B cell (primary cell): ENCODE measurements around the gene MLLT3. TPM values are rescaled to one million over a fixed set of nuclear protein-coding genes. Genes with fewer than 3 reads are reported as not detected.

Experiments used
- ATAC-seq: fragments of 200-7000 bp; cut with Tn5 transposase; one replicate; pipeline ENCODE4 v1.10.0; 2021; ENCODE audit warnings: low read depth, mild to moderate bottlenecking, moderate number of reproducible peaks, moderate library complexity
- CTCF ChIA-PET: fragments of 350-600 bp; sonication (Branson Sonifier 250); formaldehyde crosslinking; loops from one replicate; lab custom pipeline; 2021; ENCODE audit warnings: antibody characterized with exemption, inconsistent platforms; lab: Charles Lee
- POLR2A ChIA-PET: fragments of 350-600 bp; sonication (Branson Sonifier 250); formaldehyde crosslinking; loops from one replicate; lab custom pipeline; 2021; ENCODE audit warnings: antibody characterized with exemption; lab: Charles Lee
- DNase-seq: peaks from one replicate; pipeline ENCODE4 v3.0.0; 2013
- H2AFZ ChIP-seq: 2 replicates; pipeline ENCODE4 v1.6.1; 2012; ENCODE audit warnings: mild to moderate bottlenecking, low read depth, low read length; ENCODE audit not compliant: insufficient read depth, poor library complexity, severe bottlenecking
- H3K27ac ChIP-seq, 2 donors: 1 replicate in 1 of 2; 2 replicates in 1 of 2; pipeline ENCODE4 v1.5.1; 2012 to 2013; ENCODE audit warnings: low read length in 2 of 2, mild to moderate bottlenecking in 2 of 2, moderate library complexity in 1 of 2
- H3K27me3 ChIP-seq, 4 experiments: fragments of 200-600 bp in 1 of 4; sonication (generic) in 1 of 4; replicated peaks in 1 of 4; 1 replicate in 2 of 4; 2 replicates in 2 of 4; pipeline versions ENCODE4 v1.6.1 to v1.7.0; 2013 to 2016; ENCODE audit warnings: low read length in 3 of 4, mild to moderate bottlenecking in 2 of 4, mixed read lengths in 1 of 4, moderate library complexity in 1 of 4; ENCODE audit not compliant: insufficient read depth in 4 of 4, control insufficient read depth in 3 of 4; ENCODE audit errors: control extremely low read depth in 1 of 4
- H3K36me3 ChIP-seq, 2 experiments: replicated peaks in 1 of 2; 1 replicate in 1 of 2; 2 replicates in 1 of 2; pipeline versions ENCODE4 v1.6.1 to v1.7.1; 2013; ENCODE audit warnings: low read length in 1 of 2; ENCODE audit not compliant: insufficient read depth in 2 of 2, control insufficient read depth in 1 of 2; ENCODE audit errors: control extremely low read depth in 1 of 2, extremely low read depth in 1 of 2
- H3K4me1 ChIP-seq, 2 donors: fragments of 200-600 bp in 1 of 2; sonication (generic) in 1 of 2; 1 replicate in 1 of 2; 2 replicates in 1 of 2; pipeline versions ENCODE4 v1.5.1 to v1.6.1; 2013 to 2017; ENCODE audit warnings: low read length in 2 of 2; ENCODE audit not compliant: control insufficient read depth in 2 of 2, insufficient read depth in 2 of 2
- H3K4me2 ChIP-seq: replicated peaks from 2 replicates; pipeline ENCODE3; 2012; ENCODE audit warnings: mild to moderate bottlenecking, low read depth, low read length; ENCODE audit not compliant: poor library complexity, severe bottlenecking
- H3K4me3 ChIP-seq, 5 experiments: fragments of 200-600 bp in 1 of 5; sonication (generic) in 1 of 5; 1 replicate in 3 of 5; 2 replicates in 2 of 5; pipeline versions ENCODE4 v1.5.1 to v1.7.0; 2011 to 2016; ENCODE audit warnings: low read length in 4 of 5, mild to moderate bottlenecking in 4 of 5, low read depth in 2 of 5, control low read depth in 1 of 5, moderate library complexity in 1 of 5; ENCODE audit not compliant: insufficient read depth in 1 of 5; ENCODE audit errors: control extremely low read depth in 1 of 5, extremely low read depth in 1 of 5
- H3K79me2 ChIP-seq: fragments of 200-600 bp; sonication (generic); one replicate; pipeline ENCODE4 v1.6.0; 2016; ENCODE audit warnings: low read length; ENCODE audit not compliant: control insufficient read depth, insufficient read depth
- H3K9ac ChIP-seq: fragments of 200-600 bp; sonication (generic); 2 replicates; pipeline ENCODE4 v1.6.1; 2017; ENCODE audit warnings: mild to moderate bottlenecking, low read length, moderate library complexity
- H3K9me3 ChIP-seq, 3 donors: one replicate each; pipeline versions ENCODE4 v1.6.1 to v1.7.1; 2013; ENCODE audit warnings: low read length in 2 of 3; ENCODE audit not compliant: control insufficient read depth in 2 of 3, insufficient read depth in 1 of 3; ENCODE audit errors: control extremely low read depth in 1 of 3
- H4K20me1 ChIP-seq: 2 replicates; pipeline ENCODE4 v1.6.0; 2012; ENCODE audit warnings: mild to moderate bottlenecking, low read length; ENCODE audit not compliant: insufficient read depth, control insufficient read depth, poor library complexity, severe bottlenecking
- H3K27ac Mint-ChIP-seq: one replicate; pipeline ENCODE4 v1.8.0; 2021; ENCODE audit warnings: mixed read lengths
- H3K27me3 Mint-ChIP-seq: one replicate; pipeline ENCODE4 v1.8.0; 2021; ENCODE audit warnings: mixed read lengths
- H3K4me1 Mint-ChIP-seq: one replicate; pipeline ENCODE4 v1.8.0; 2021; ENCODE audit warnings: mixed read lengths
- H3K4me3 Mint-ChIP-seq: one replicate; pipeline ENCODE4 v1.8.0; 2021; ENCODE audit warnings: mixed read lengths
- H3K9me3 Mint-ChIP-seq: one replicate; pipeline ENCODE4 v1.8.0; 2022; ENCODE audit warnings: mixed read lengths; ENCODE audit not compliant: insufficient read depth
- CTCF ChIP-seq: fragments of 200-600 bp; IDR thresholded peaks from one replicate; pipeline ENCODE4 v1.8.0; 2022; ENCODE audit warnings: antibody characterized with exemption, mild to moderate bottlenecking
- EZH2 ChIP-seq: IDR thresholded peaks from 2 replicates; pipeline ENCODE4 v1.6.1; 2012; ENCODE audit warnings: borderline replicate concordance, low read depth, mild to moderate bottlenecking, moderate library complexity, low read length; ENCODE audit not compliant: insufficient read depth, poor library complexity, severe bottlenecking
- whole genome bisulfite sequencing: methylation state at CpG from one replicate; pipeline ENCODE4 v1.1.5; 2013; ENCODE audit warnings: missing lambda C conversion rate; ENCODE audit not compliant: insufficient coverage; 5-methylcytosine and 5-hydroxymethylcytosine counted together
- intact Hi-C: fragments of 100-400 bp; cut with micrococcal nuclease; formaldehyde crosslinking; loops from one replicate; pipeline ENCODE4 v1.10.0; 2022
- polyA plus RNA-seq: library from polyadenylated mRNA; depleted of rRNA; stranded (reverse); fragments of >200 nt; gene quantifications from 2 replicates; pipeline ENCODE4 v1.2.3, GENCODE V29; 2012
- total RNA-seq, 2 donors: library from RNA; stranded (reverse); fragments of 120-200 nt in 1 of 2; gene quantifications; 1 replicate in 1 of 2; 2 replicates in 1 of 2; pipeline versions ENCODE4 v1.2.3 to v1.2.4, GENCODE V29; 2013 to 2022

The MLLT3 gene
- total and polyA plus RNA-seq, 2 donors (not counting 1 experiment from before 2014, with no cell fraction given): 3.4 to 3.6 TPM

GRCh38 chr9:20625003-20625349 is 2.7 kb upstream of the MLLT3 start:
- Mint-ChIP-seq H3K4me1 (peaks cover 34% of the 10 kb centered on the region), H3K27me3 (peaks cover 26% of the 10 kb centered on the region), H3K4me3 (peak overlapping the region; percentile 92), H3K9me3 (no peaks in the 10 kb centered on the region), H3K27ac (no peak overlapping the region)
- ChIA-PET POLR2A (no interaction called here), CTCF (interaction anchor here (0.9 to 5.5 kb wide), 19 partner anchors 11 to 697 kb away, joined by 3 to 79 read pairs (median 4); partner anchors contain the start of gene FOCAD)
- peak overlapping the region; percentile 31 for H2AFZ ChIP-seq
- H4K20me1 ChIP-seq: no peaks in the 10 kb centered on the region
- H3K27me3 ChIP-seq: peaks cover 0 to 16% (median 10%) of the 10 kb centered on the region in 4 experiments
- peak overlapping the region; percentile 96 for H3K4me2 ChIP-seq
- H3K36me3 ChIP-seq: no peaks in the 10 kb centered on the region
- WGBS: no CpG with 5 or more reads among the region's 2 CpGs
- no peak overlapping the region for H3K4me3 ChIP-seq
- no peak overlapping the region for H3K9ac ChIP-seq
- TF ChIP-seq CTCF (peak; percentile 23), EZH2 (no peak)
- H3K27ac ChIP-seq: no peak overlapping the region
- DNase-seq (no peak), ATAC-seq (no peak)
- peaks cover 19 to 37% of the 10 kb centered on the region in 2 donors for H3K4me1 ChIP-seq
- H3K79me2 ChIP-seq: no peaks in the 10 kb centered on the region
- peaks cover 0 to 4% (median 0%) of the 10 kb centered on the region in 3 donors for H3K9me3 ChIP-seq
- intact Hi-C loops: loop anchor here (2.0 kb wide), 2 partner anchors 486 to 698 kb away; no protein-coding TSS in a partner anchor

GRCh38 chr9:20624201-20625002 is 2.1 kb upstream of the MLLT3 start:
- H2AFZ ChIP-seq: peak overlapping the region; percentile 31

More at GRCh38 chr9:20624201-20625002, 2.1 kb upstream of the MLLT3 start:
- peak overlapping the region; percentile 96 for H3K4me2 ChIP-seq
- H3K9ac ChIP-seq: peak overlapping the region; percentile 88
- H3K4me3 Mint-ChIP-seq: peak overlapping the region; percentile 92
- DNase-seq: peak; percentile 73
- H3K9me3 Mint-ChIP-seq: no peaks in the 10 kb centered on the region
- 0% methylated on average over 1 of the region's 21 CpGs for WGBS
- H3K9me3 ChIP-seq: peaks cover 0 to 4% (median 0%) of the 10 kb centered on the region in 3 donors
- no peak for ATAC-seq
- TF ChIP-seq CTCF: peak; percentile 71
- no peak for TF ChIP-seq EZH2
- no peaks in the 10 kb centered on the region for H4K20me1 ChIP-seq
- H3K27me3 Mint-ChIP-seq: peaks cover 25% of the 10 kb centered on the region
- no peaks in the 10 kb centered on the region for H3K36me3 ChIP-seq
- peaks cover 0 to 15% (median 9%) of the 10 kb centered on the region in 4 experiments for H3K27me3 ChIP-seq
- peaks cover 23 to 41% of the 10 kb centered on the region in 2 donors for H3K4me1 ChIP-seq
- H3K27ac Mint-ChIP-seq: no peak overlapping the region
- H3K4me3 ChIP-seq: peak overlapping the region in 4 of 5 experiments; percentile 74 to 96 (median 91)
- H3K27ac ChIP-seq: no peak overlapping the region
- H3K79me2 ChIP-seq: no peaks in the 10 kb centered on the region
- peaks cover 38% of the 10 kb centered on the region for H3K4me1 Mint-ChIP-seq
- ChIA-PET POLR2A (no interaction called here), CTCF (interaction anchor here (0.9 to 5.5 kb wide), 20 partner anchors 11 to 696 kb away, joined by 3 to 79 read pairs (median 4); partner anchors contain the start of gene FOCAD)
- intact Hi-C loops: loop anchor here (1.0 to 5.0 kb wide), 8 partner anchors 261 to 713 kb away; partner anchors contain the start of genes HACD4 and KLHL9
